SK-N-MC (cell line): ENCODE measurements around the gene ESPN.

Experiments
- EZH2 ChIP-seq: fragments of 200-600 bp; sonication (generic); IDR thresholded peaks from one replicate; pipeline ENCODE4 v1.6.1; 2017; ENCODE audit warnings: antibody characterized with exemption
- FOXP2 ChIP-seq: optimal IDR thresholded peaks from 2 replicates; pipeline ENCODE3; 2011; ENCODE audit warnings: mild to moderate bottlenecking, moderate library complexity; ENCODE audit not compliant: insufficient read depth; ENCODE audit errors: extremely low read length, control extremely low read depth
- POLR2AphosphoS5 ChIP-seq: IDR thresholded peaks from 2 replicates; pipeline ENCODE4 v1.6.1; 2012; ENCODE audit warnings: mild to moderate bottlenecking, low read depth, low read length, borderline replicate concordance

GRCh38 chr1:6508816-6509189 is 84.2 kb downstream of the ESPN start:
- TF ChIP-seq POLR2AphosphoS5 (no peak), EZH2 (no peak), FOXP2 (no peak)
